ENCODE measurements around the gene OR51D1. TPM values are rescaled to one million over a fixed set of nuclear protein-coding genes. Genes with fewer than 3 reads are reported as not detected.

The OR51D1 gene
- total RNA-seq, 1 donor from 2014 or later: not detected

GRCh38 chr11:4665424-4665823 is 28.1 kb downstream of the OR51D1 start:
- H3K4me3 ChIP-seq (ENCODE audit: low read depth, low read length): no peak overlapping the region

GRCh38 chr11:4671741-4672140 is 34.5 kb downstream of the OR51D1 start:
- DNase-seq (ENCODE audit: low read depth): no peak
- no peaks in the 10 kb centered on the region for H3K36me3 ChIP-seq (ENCODE audit: control insufficient read depth, insufficient read depth, low read length)
- TF ChIP-seq CTCF (IDR thresholded peaks at IDR 0.05; ENCODE audit: insufficient read depth, low read length, poor library complexity, severe bottlenecking): no peak
- H3K27me3 ChIP-seq (ENCODE audit: control insufficient read depth, insufficient read depth, low read length): no peaks in the 10 kb centered on the region
- no peak overlapping the region for H3K4me3 ChIP-seq (ENCODE audit: low read depth, low read length)

More at GRCh38 chr11:4665424-4665823, 28.1 kb downstream of the OR51D1 start:
- Histone ChIP-seq H3K27me3 (ENCODE audit: control insufficient read depth, insufficient read depth, low read length) (no peaks in the 10 kb centered on the region), H3K36me3 (ENCODE audit: control insufficient read depth, insufficient read depth, low read length) (no peaks in the 10 kb centered on the region)
- TF ChIP-seq CTCF (IDR thresholded peaks at IDR 0.05; ENCODE audit: insufficient read depth, low read length, poor library complexity, severe bottlenecking): no peak
- no peak for DNase-seq (ENCODE audit: low read depth)

- no peak for TF ChIP-seq CTCF (IDR thresholded peaks at IDR 0.05; ENCODE audit: insufficient read depth, low read length, poor library complexity, severe bottlenecking)
- Histone ChIP-seq H3K27me3 (ENCODE audit: control insufficient read depth, insufficient read depth, low read length) (no peaks in the 10 kb centered on the region), H3K36me3 (ENCODE audit: control insufficient read depth, insufficient read depth, low read length) (no peaks in the 10 kb centered on the region), H3K4me3 (ENCODE audit: low read depth, low read length) (no peak overlapping the region)
- DNase-seq (ENCODE audit: low read depth): no peak
These were observed 35.2 kb downstream of the OR51D1 start for GRCh38 chr11:4672470-4672869.

GRCh38 chr11:4673781-4674180 is 36.5 kb downstream of the OR51D1 start:
- no peak for TF ChIP-seq CTCF (IDR thresholded peaks at IDR 0.05; ENCODE audit: insufficient read depth, low read length, poor library complexity, severe bottlenecking)
- H3K36me3 ChIP-seq (ENCODE audit: control insufficient read depth, insufficient read depth, low read length): no peaks in the 10 kb centered on the region
- H3K27me3 ChIP-seq (ENCODE audit: control insufficient read depth, insufficient read depth, low read length): no peaks in the 10 kb centered on the region
- DNase-seq (ENCODE audit: low read depth): no peak
- no peak overlapping the region for H3K4me3 ChIP-seq (ENCODE audit: low read depth, low read length)

GRCh38 chr11:4677948-4678347 is 40.7 kb downstream of the OR51D1 start:
- H3K27me3 ChIP-seq (ENCODE audit: control insufficient read depth, insufficient read depth, low read length): no peaks in the 10 kb centered on the region
- TF ChIP-seq CTCF (IDR thresholded peaks at IDR 0.05; ENCODE audit: insufficient read depth, low read length, poor library complexity, severe bottlenecking): no peak
- H3K4me3 ChIP-seq (ENCODE audit: low read depth, low read length): no peak overlapping the region
- DNase-seq (ENCODE audit: low read depth): no peak
- H3K36me3 ChIP-seq (ENCODE audit: control insufficient read depth, insufficient read depth, low read length): no peaks in the 10 kb centered on the region

GRCh38 chr11:4680341-4680740 is 43.1 kb downstream of the OR51D1 start:
- H3K27me3 ChIP-seq (ENCODE audit: control insufficient read depth, insufficient read depth, low read length): no peaks in the 10 kb centered on the region
- DNase-seq (ENCODE audit: low read depth): no peak
- H3K36me3 ChIP-seq (ENCODE audit: control insufficient read depth, insufficient read depth, low read length): no peaks in the 10 kb centered on the region
- TF ChIP-seq CTCF (IDR thresholded peaks at IDR 0.05; ENCODE audit: insufficient read depth, low read length, poor library complexity, severe bottlenecking): no peak
- no peak overlapping the region for H3K4me3 ChIP-seq (ENCODE audit: low read depth, low read length)
